ENCODE measurements around the gene P2RX3. TPM values are rescaled to one million over a fixed set of nuclear protein-coding genes. Genes with fewer than 3 reads are reported as not detected.

P2RX3 gene
- total and polyA plus RNA-seq, 10 donors: not detected

- no peaks in the 10 kb centered on the region for H3K9me3 ChIP-seq
- intact Hi-C loops (cut with DNase I; ENCODE audit: low total_unique reads): no loop called here
- H3K27me3 ChIP-seq (replicated peaks in 1 of 7): peaks cover 0 to 21% (median 0%) of the 10 kb centered on the region in 7 donors
- TF ChIP-seq POLR2AphosphoS5 (IDR thresholded peaks at IDR 0.05): no peak
- no peak for TF ChIP-seq POLR2A (IDR thresholded peaks at IDR 0.05)
- WGBS, 5 donors: 62 to 80% (median 71%) methylated on average over 5 of the region's 5 CpGs
- DNase-seq: no peak
- H3K4me1 ChIP-seq: no peaks in the 10 kb centered on the region
- H3K27ac ChIP-seq: no peak overlapping the region
- no peak overlapping the region for H3K4me3 ChIP-seq
- no peaks in the 10 kb centered on the region for H3K36me3 ChIP-seq
Measured at GRCh38 chr11:57377107-57377506, 39.0 kb downstream of the P2RX3 start.

GRCh38 chr11:57378186-57378585 is 40.0 kb downstream of the P2RX3 start:
- no peak for TF ChIP-seq CTCF (IDR thresholded peaks at IDR 0.05 in 8 of 11, conservative IDR thresholded peaks at IDR 0.05 in 3 of 11)
- no peak for TF ChIP-seq POLR2AphosphoS5 (IDR thresholded peaks at IDR 0.05)
- no peak for TF ChIP-seq POLR2A (IDR thresholded peaks at IDR 0.05)
- H3K27me3 ChIP-seq (replicated peaks in 1 of 7): peaks cover 0 to 21% (median 0%) of the 10 kb centered on the region in 7 donors
- H3K4me1 ChIP-seq: no peaks in the 10 kb centered on the region
- DNase-seq: no peak
- H3K4me3 ChIP-seq: no peak overlapping the region
- no peak overlapping the region for H3K27ac ChIP-seq
- H3K9me3 ChIP-seq: no peaks in the 10 kb centered on the region
- H3K36me3 ChIP-seq: no peaks in the 10 kb centered on the region
- intact Hi-C loops (cut with DNase I; ENCODE audit: low total_unique reads): no loop called here

- Histone ChIP-seq H3K27me3 (replicated peaks in 1 of 7) (peaks cover 0 to 21% (median 0%) of the 10 kb centered on the region in 7 donors), H3K9me3 (no peaks in the 10 kb centered on the region), H3K27ac (no peak overlapping the region), H3K4me3 (no peak overlapping the region), H3K4me1 (no peaks in the 10 kb centered on the region), H3K36me3 (no peaks in the 10 kb centered on the region)
- intact Hi-C loops (cut with DNase I; ENCODE audit: low total_unique reads): no loop called here
- WGBS, 5 donors: 30 to 38% (median 32%) methylated on average over 9 to 10 of the region's 10 CpGs
- TF ChIP-seq POLR2A (IDR thresholded peaks at IDR 0.05) (no peak), CTCF (IDR thresholded peaks at IDR 0.05 in 8 of 11, conservative IDR thresholded peaks at IDR 0.05 in 3 of 11) (no peak), POLR2AphosphoS5 (IDR thresholded peaks at IDR 0.05) (no peak)
- DNase-seq: no peak
Measured at GRCh38 chr11:57379732-57380131, 41.6 kb downstream of the P2RX3 start.

GRCh38 chr11:57380975-57381374 is 42.8 kb downstream of the P2RX3 start, which contains the start of gene PRG3:
PRG3 (minus strand) TSS chr11:57381150; CDS start chr11:57380708, 442 bp downstream.
- Histone ChIP-seq H3K27ac (no peak within 1 kb of the TSS), H3K4me1 (no peaks in the 10 kb centered on the region), H3K9me3 (no peaks in the 10 kb centered on the region), H3K36me3 (no peaks in the 10 kb centered on the region), H3K4me3 (no peak within 1 kb of the TSS), H3K27me3 (replicated peaks in 1 of 7) (peaks cover 0 to 21% (median 0%) of the 10 kb centered on the region in 7 donors)
- no peak for DNase-seq
- TF ChIP-seq POLR2AphosphoS5 (IDR thresholded peaks at IDR 0.05) (no peak), POLR2A (IDR thresholded peaks at IDR 0.05) (no peak), CTCF (IDR thresholded peaks at IDR 0.05 in 8 of 11, conservative IDR thresholded peaks at IDR 0.05 in 3 of 11) (no peak)
- intact Hi-C loops (cut with DNase I; ENCODE audit: low total_unique reads): no loop called here
- WGBS, 5 donors: 83 to 89% (median 85%) methylated on average over 2 of the region's 2 CpGs

All from spleen (tissue), 11 donors.